ENCODE data around the gene TUBE1. TPM values are rescaled to one million over a fixed set of nuclear protein-coding genes. Genes with fewer than 3 reads are reported as not detected.

The TUBE1 gene
- total and polyA plus RNA-seq, 2 donors (not counting 3 experiments of a cell fraction or from before 2014, with no cell fraction given), result 6.7 to 15.8 TPM

DNA sequence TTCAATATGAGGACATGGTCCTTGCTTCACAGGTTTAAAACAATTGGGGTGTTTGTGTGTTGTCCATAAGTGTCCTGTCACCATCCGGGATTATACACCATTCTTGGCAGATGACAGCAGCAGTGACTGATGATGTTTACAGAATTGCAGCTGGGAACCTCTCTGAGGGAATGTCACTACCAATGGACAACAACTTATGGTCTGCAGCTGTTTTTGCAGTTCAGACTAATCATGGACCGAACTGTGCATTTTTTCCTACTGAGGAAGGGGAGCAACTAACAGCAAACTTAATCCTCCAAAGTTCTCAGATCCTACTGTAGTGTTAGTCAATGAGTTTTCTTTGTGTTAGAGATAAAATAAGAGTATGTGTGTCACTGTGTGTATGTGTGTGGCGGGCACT lies 26.1 kb upstream of the TUBE1 start:
- no peaks in the 10 kb centered on the region for H3K79me2 ChIP-seq (ENCODE audit: control insufficient read depth, insufficient read depth, low read length)
- TF ChIP-seq MYC (IDR thresholded peaks at IDR 0.05; ENCODE audit: low read depth, low read length), result no peak
- no peak for TF ChIP-seq JUN (IDR thresholded peaks at IDR 0.05; ENCODE audit: borderline replicate concordance, insufficient read depth, insufficient read length, low read depth)
- no peak for TF ChIP-seq GATA2 (IDR thresholded peaks at IDR 0.05; ENCODE audit: insufficient read depth, insufficient read length, low read depth, low read length)
- dilution Hi-C loops (cut with MboI; ENCODE audit: extremely low pct_ligation_motif_present, low sequenced_read_pairs), result no loop called here
- H3K27ac ChIP-seq (ENCODE audit: insufficient read depth, low read depth, low read length), result no peak overlapping the region
- no peak overlapping the region for H3K4me3 ChIP-seq (replicated peaks in 1 of 3; ENCODE audit: insufficient read depth in 1 of 3, low read depth in 1 of 3, low read length in 3 of 3)
- H3K9me1 ChIP-seq (replicated peaks; ENCODE audit: control insufficient read depth, extremely low read depth, insufficient read depth, low read length), result no peaks in the 10 kb centered on the region
- peaks cover 59 to 73% of the 10 kb centered on the region in 2 experiments for H3K36me3 ChIP-seq (ENCODE audit: control insufficient read depth in 2 of 2, extremely low read depth in 1 of 2, insufficient read depth in 2 of 2, low read length in 2 of 2)
- DNase-seq (ENCODE audit: low read depth, low spot score), result no peak
- H3K4me1 ChIP-seq (ENCODE audit: control insufficient read depth, extremely low read depth, insufficient read depth, low read length), result peaks cover 3% of the 10 kb centered on the region
- ChIA-PET POLR2A (no interaction called here), CTCF (no interaction called here)
- intact Hi-C loops (cut with micrococcal nuclease), result no loop called here
- no peak overlapping the region for H3K9ac ChIP-seq (replicated peaks; ENCODE audit: extremely low read depth, insufficient read depth, low read length)
- no TSS peak for BruUV-seq (replicated peaks)
- no peak overlapping the region for H3K4me2 ChIP-seq (ENCODE audit: insufficient read depth, low read length)
- no peaks in the 10 kb centered on the region for H3K27me3 ChIP-seq (ENCODE audit: control insufficient read depth in 2 of 2, insufficient read depth in 2 of 2, low read length in 2 of 2)
- H4K20me1 ChIP-seq (replicated peaks; ENCODE audit: control insufficient read depth, extremely low read depth, insufficient read depth, low read length), result no peaks in the 10 kb centered on the region
- H2AFZ ChIP-seq (ENCODE audit: low read depth, low read length), result no peak overlapping the region
- no peaks in the 10 kb centered on the region for H3K9me3 ChIP-seq (replicated peaks; ENCODE audit: control insufficient read depth, insufficient read depth, low read length)
- FAIRE-seq, result no peak

DNA sequence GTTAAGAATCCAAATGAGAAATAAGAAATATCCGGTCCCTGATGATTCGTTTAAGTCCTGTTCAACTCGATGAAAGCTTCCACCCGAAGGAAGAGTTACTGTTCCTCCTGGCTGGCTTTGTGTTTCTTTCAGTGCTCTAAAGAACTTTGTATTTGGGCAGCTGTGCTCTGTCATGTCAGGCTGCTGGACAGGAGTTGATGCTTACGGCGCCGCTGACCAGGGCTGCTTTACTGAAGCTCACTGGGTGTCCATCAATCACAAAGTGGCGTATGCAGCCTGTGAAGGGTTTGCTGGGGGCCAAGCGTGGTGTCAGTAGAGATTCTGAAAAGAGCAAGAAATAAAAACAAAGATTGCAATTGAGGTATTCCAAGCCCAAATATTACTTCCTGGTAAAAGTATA lies 22.0 kb upstream of the TUBE1 start:
- Histone ChIP-seq H3K9me1 (replicated peaks; ENCODE audit: control insufficient read depth, extremely low read depth, insufficient read depth, low read length) (no peaks in the 10 kb centered on the region), H3K4me2 (ENCODE audit: insufficient read depth, low read length) (no peak overlapping the region), H3K79me2 (ENCODE audit: control insufficient read depth, insufficient read depth, low read length) (no peaks in the 10 kb centered on the region), H3K4me1 (ENCODE audit: control insufficient read depth, extremely low read depth, insufficient read depth, low read length) (peaks cover under 1% of the 10 kb centered on the region), H2AFZ (ENCODE audit: low read depth, low read length) (no peak overlapping the region), H4K20me1 (replicated peaks; ENCODE audit: control insufficient read depth, extremely low read depth, insufficient read depth, low read length) (no peaks in the 10 kb centered on the region), H3K36me3 (ENCODE audit: control insufficient read depth in 2 of 2, extremely low read depth in 1 of 2, insufficient read depth in 2 of 2, low read length in 2 of 2) (peaks cover 49 to 63% of the 10 kb centered on the region in 2 experiments), H3K27me3 (ENCODE audit: control insufficient read depth in 2 of 2, insufficient read depth in 2 of 2, low read length in 2 of 2) (no peaks in the 10 kb centered on the region), H3K9ac (replicated peaks; ENCODE audit: extremely low read depth, insufficient read depth, low read length) (no peak overlapping the region), H3K27ac (ENCODE audit: insufficient read depth, low read depth, low read length) (no peak overlapping the region), H3K9me3 (replicated peaks; ENCODE audit: control insufficient read depth, insufficient read depth, low read length) (no peaks in the 10 kb centered on the region), H3K4me3 (replicated peaks in 1 of 3; ENCODE audit: insufficient read depth in 1 of 3, low read depth in 1 of 3, low read length in 3 of 3) (no peak overlapping the region)
- TF ChIP-seq JUN (IDR thresholded peaks at IDR 0.05; ENCODE audit: borderline replicate concordance, insufficient read depth, insufficient read length, low read depth), result no peak
- no peak for TF ChIP-seq GATA2 (IDR thresholded peaks at IDR 0.05; ENCODE audit: insufficient read depth, insufficient read length, low read depth, low read length)
- TF ChIP-seq EZH2 (IDR thresholded peaks at IDR 0.05; ENCODE audit: borderline replicate concordance, low read depth, low read length, severe bottlenecking), result no peak
- no peak for TF ChIP-seq CTCF (IDR thresholded peaks at IDR 0.05; ENCODE audit: extremely low read depth in 1 of 2, insufficient read depth in 1 of 2, low read depth in 1 of 2, low read length in 2 of 2)
- no peak for TF ChIP-seq MYC (IDR thresholded peaks at IDR 0.05; ENCODE audit: low read depth, low read length)
- no peak for TF ChIP-seq POLR2A (IDR thresholded peaks at IDR 0.05; ENCODE audit: low read depth, low read length)
- TF ChIP-seq, protein P1, sequence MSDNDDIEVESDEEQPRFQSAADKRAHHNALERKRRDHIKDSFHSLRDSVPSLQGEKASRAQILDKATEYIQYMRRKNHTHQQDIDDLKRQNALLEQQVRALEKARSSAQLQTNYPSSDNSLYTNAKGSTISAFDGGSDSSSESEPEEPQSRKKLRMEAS (IDR thresholded peaks at IDR 0.05; ENCODE audit: insufficient read depth, insufficient read length), result no peak
- no peak for TF ChIP-seq POLR2AphosphoS5 (IDR thresholded peaks at IDR 0.05; ENCODE audit: insufficient read depth, low read depth, low read length)
- TF ChIP-seq FOS (IDR thresholded peaks at IDR 0.05; ENCODE audit: borderline replicate concordance, insufficient read depth, low read length), result no peak
- BruUV-seq (replicated peaks), result TSS peak; percentile 62
- CTCF ChIA-PET, result no interaction called here
- POLR2A ChIA-PET, result no interaction called here
- FAIRE-seq (no peak), DNase-seq (ENCODE audit: low read depth, low spot score) (no peak)
- intact Hi-C loops (cut with micrococcal nuclease) (no loop called here), dilution Hi-C loops (cut with MboI; ENCODE audit: extremely low pct_ligation_motif_present, low sequenced_read_pairs) (no loop called here)

All from endothelial cell of umbilical vein (primary cell).